COR-L47 (cell line): ENCODE data around the gene YIPF5.

Experiments used
- DNase-seq: peaks from one replicate; lab custom pipeline; 2025; lab: John Stamatoyannopoulos, UW

Gene YIPF5

GRCh38 chr5:144125163-144125726, 45.2 kb downstream of the YIPF5 start:
- no peak for DNase-seq

- DNase-seq: no peak
These were observed 47.8 kb downstream of the YIPF5 start for GRCh38 chr5:144122641-144123040.

- no peak for DNase-seq
These were observed 48.4 kb downstream of the YIPF5 start for GRCh38 chr5:144122081-144122480.

- DNase-seq: no peak
These were observed 48.9 kb downstream of the YIPF5 start for GRCh38 chr5:144121577-144121976.

GRCh38 chr5:144120661-144121180, 49.7 kb downstream of the YIPF5 start:
- no peak for DNase-seq

GRCh38 chr5:144117412-144117811, 53.0 kb downstream of the YIPF5 start:
- no peak for DNase-seq

GRCh38 chr5:144114571-144114970, 55.9 kb downstream of the YIPF5 start:
- no peak for DNase-seq
